Skeletal muscle tissue (tissue), 4 donors: ENCODE data around the gene ITPKB. TPM values are rescaled to one million over a fixed set of nuclear protein-coding genes. Genes with fewer than 3 reads are reported as not detected.

Experiments used
- H3K27ac ChIP-seq: one replicate; pipeline ENCODE4 v1.7.0; 2013; ENCODE audit warnings: mild to moderate bottlenecking, low read depth, low read length, inconsistent platforms
- H3K27me3 ChIP-seq, 3 donors: one replicate each; pipeline ENCODE4 v1.7.0; 2013; ENCODE audit warnings: low read length in 3 of 3; ENCODE audit not compliant: control insufficient read depth in 3 of 3, insufficient read depth in 3 of 3
- H3K36me3 ChIP-seq, 3 donors: one replicate each; pipeline ENCODE4 v1.7.0; 2013; ENCODE audit warnings: low read length in 3 of 3; ENCODE audit not compliant: control insufficient read depth in 3 of 3, insufficient read depth in 3 of 3
- H3K4me1 ChIP-seq, 3 donors: one replicate each; pipeline ENCODE4 v1.7.0; 2013; ENCODE audit warnings: low read length in 3 of 3, mild to moderate bottlenecking in 3 of 3; ENCODE audit not compliant: control insufficient read depth in 3 of 3, insufficient read depth in 3 of 3
- H3K4me3 ChIP-seq, 3 donors: one replicate each; pipeline ENCODE4 v1.7.0; 2013; ENCODE audit warnings: low read length in 3 of 3
- H3K9ac ChIP-seq, 3 donors: one replicate each; pipeline ENCODE4 v1.7.0; 2013; ENCODE audit warnings: low read length in 3 of 3, mild to moderate bottlenecking in 3 of 3, moderate library complexity in 2 of 3, low read depth in 1 of 3
- H3K9me3 ChIP-seq, 3 donors: one replicate each; pipeline ENCODE4 v1.7.0; 2013; ENCODE audit warnings: low read length in 3 of 3; ENCODE audit not compliant: control insufficient read depth in 3 of 3
- total RNA-seq: library from RNA; depleted of rRNA; stranded (reverse); fragments of >200 nt; gene quantifications from one replicate; pipeline ENCODE4 v1.2.3, GENCODE V29; 2014
- donor health status: Osteomylitis.

Gene ITPKB
- total RNA-seq, 1 donor from 2014 or later = 18.8 TPM

GRCh38 chr1:226671277-226671676, 67.8 kb downstream of the ITPKB start:
- no peak overlapping the region for H3K4me3 ChIP-seq
- no peaks in the 10 kb centered on the region for H3K36me3 ChIP-seq
- peaks cover 48 to 55% (median 49%) of the 10 kb centered on the region in 3 donors for H3K4me1 ChIP-seq
- H3K9me3 ChIP-seq = no peaks in the 10 kb centered on the region
- H3K27ac ChIP-seq = no peak overlapping the region
- no peak overlapping the region for H3K9ac ChIP-seq
- no peaks in the 10 kb centered on the region for H3K27me3 ChIP-seq

GRCh38 chr1:226670073-226670472, 69.0 kb downstream of the ITPKB start:
- H3K9me3 ChIP-seq = no peaks in the 10 kb centered on the region
- H3K36me3 ChIP-seq = no peaks in the 10 kb centered on the region
- no peak overlapping the region for H3K9ac ChIP-seq
- no peak overlapping the region for H3K4me3 ChIP-seq
- peaks cover 37 to 55% (median 48%) of the 10 kb centered on the region in 3 donors for H3K4me1 ChIP-seq
- no peak overlapping the region for H3K27ac ChIP-seq
- no peaks in the 10 kb centered on the region for H3K27me3 ChIP-seq

GRCh38 chr1:226668173-226668560, 70.9 kb downstream of the ITPKB start:
- Histone ChIP-seq H3K9ac (no peak overlapping the region), H3K27ac (no peak overlapping the region), H3K27me3 (no peaks in the 10 kb centered on the region), H3K9me3 (no peaks in the 10 kb centered on the region), H3K4me1 (peaks cover 28 to 62% (median 57%) of the 10 kb centered on the region in 3 donors), H3K36me3 (no peaks in the 10 kb centered on the region), H3K4me3 (peak overlapping the region in 1 of 3 donors; percentile 25)

GRCh38 chr1:226666692-226667091, 72.4 kb downstream of the ITPKB start:
- H3K4me3 ChIP-seq = no peak overlapping the region
- no peaks in the 10 kb centered on the region for H3K36me3 ChIP-seq
- no peak overlapping the region for H3K9ac ChIP-seq
- H3K4me1 ChIP-seq = peaks cover 20 to 74% (median 66%) of the 10 kb centered on the region in 3 donors
- no peaks in the 10 kb centered on the region for H3K27me3 ChIP-seq
- H3K9me3 ChIP-seq = no peaks in the 10 kb centered on the region
- H3K27ac ChIP-seq = peak overlapping the region; percentile 85

- no peak overlapping the region for H3K4me3 ChIP-seq
- no peak overlapping the region for H3K9ac ChIP-seq
- no peaks in the 10 kb centered on the region for H3K36me3 ChIP-seq
- peaks cover 20 to 75% (median 70%) of the 10 kb centered on the region in 3 donors for H3K4me1 ChIP-seq
- peak overlapping the region; percentile 85 for H3K27ac ChIP-seq
- H3K9me3 ChIP-seq = no peaks in the 10 kb centered on the region
- no peaks in the 10 kb centered on the region for H3K27me3 ChIP-seq
Observed at GRCh38 chr1:226666164-226666506, 72.9 kb downstream of the ITPKB start.

- H3K9ac ChIP-seq = no peak overlapping the region
- peak overlapping the region; percentile 85 for H3K27ac ChIP-seq
- no peaks in the 10 kb centered on the region for H3K27me3 ChIP-seq
- peaks cover 20 to 80% (median 73%) of the 10 kb centered on the region in 3 donors for H3K4me1 ChIP-seq
- no peaks in the 10 kb centered on the region for H3K36me3 ChIP-seq
- H3K9me3 ChIP-seq = no peaks in the 10 kb centered on the region
- H3K4me3 ChIP-seq = no peak overlapping the region
Observed at GRCh38 chr1:226665505-226666163, 73.4 kb downstream of the ITPKB start.

GRCh38 chr1:226664413-226665101, 74.5 kb downstream of the ITPKB start:
- peak overlapping the region; percentile 66 to 78 (median 75) for H3K9ac ChIP-seq
- no peaks in the 10 kb centered on the region for H3K36me3 ChIP-seq
- peak overlapping the region; percentile 85 for H3K27ac ChIP-seq
- H3K4me1 ChIP-seq = peaks cover 17 to 91% (median 84%) of the 10 kb centered on the region in 3 donors
- H3K9me3 ChIP-seq = no peaks in the 10 kb centered on the region
- no peaks in the 10 kb centered on the region for H3K27me3 ChIP-seq
- peak overlapping the region; percentile 19 to 58 (median 52) for H3K4me3 ChIP-seq

- Histone ChIP-seq H3K9me3 (no peaks in the 10 kb centered on the region), H3K4me3 (peak overlapping the region; percentile 20 to 37 (median 29)), H3K27me3 (no peaks in the 10 kb centered on the region), H3K36me3 (no peaks in the 10 kb centered on the region), H3K9ac (peak overlapping the region in 2 of 3 donors; percentile 66 to 75), H3K4me1 (peaks cover 16 to 99% (median 96%) of the 10 kb centered on the region in 3 donors), H3K27ac (peak overlapping the region; percentile 85)
Observed at GRCh38 chr1:226663327-226663704, 75.8 kb downstream of the ITPKB start.

- peak overlapping the region; percentile 20 to 37 (median 29) for H3K4me3 ChIP-seq
- H3K9ac ChIP-seq = peak overlapping the region; percentile 1 to 75 (median 66)
- peaks cover 12 to 100% (median 98%) of the 10 kb centered on the region in 3 donors for H3K4me1 ChIP-seq
- no peaks in the 10 kb centered on the region for H3K36me3 ChIP-seq
- H3K27ac ChIP-seq = peak overlapping the region; percentile 85
- no peaks in the 10 kb centered on the region for H3K27me3 ChIP-seq
- H3K9me3 ChIP-seq = no peaks in the 10 kb centered on the region
Observed at GRCh38 chr1:226662642-226663326, 76.3 kb downstream of the ITPKB start.

- Histone ChIP-seq H3K4me1 (peaks cover 3 to 100% (median 98%) of the 10 kb centered on the region in 3 donors), H3K9ac (peak overlapping the region; percentile 3 to 54 (median 25)), H3K36me3 (no peaks in the 10 kb centered on the region), H3K27me3 (no peaks in the 10 kb centered on the region), H3K4me3 (no peak overlapping the region), H3K27ac (peak overlapping the region; percentile 85), H3K9me3 (no peaks in the 10 kb centered on the region)
Observed at GRCh38 chr1:226661965-226662364, 77.1 kb downstream of the ITPKB start.
